Fibroblast of lung (primary cell): ENCODE results near the gene ZCCHC14.
"Not testable (repeated sequence)": the region's sequence is repeated elsewhere in the genome, so short reads cannot be mapped to it uniquely, and the experiment has no call there.

Experiments
- EZH2 ChIP-seq: IDR thresholded peaks from 2 replicates; pipeline ENCODE4 v1.5.1; 2012; ENCODE audit warnings: low read length, control low read depth, mild to moderate bottlenecking; ENCODE audit errors: missing control alignments
- TF ChIP-seq, protein P1 (sequence below), 2 donors: IDR thresholded peaks in 1 of 2; conservative IDR thresholded peaks in 1 of 2; 1 replicate in 1 of 2; 2 replicates in 1 of 2; pipeline ENCODE4 v1.5.1; 2011 to 2012; ENCODE audit warnings: low read length in 2 of 2, control low read depth in 1 of 2, inconsistent platforms in 1 of 2, low read depth in 1 of 2, mild to moderate bottlenecking in 1 of 2

DNA sequence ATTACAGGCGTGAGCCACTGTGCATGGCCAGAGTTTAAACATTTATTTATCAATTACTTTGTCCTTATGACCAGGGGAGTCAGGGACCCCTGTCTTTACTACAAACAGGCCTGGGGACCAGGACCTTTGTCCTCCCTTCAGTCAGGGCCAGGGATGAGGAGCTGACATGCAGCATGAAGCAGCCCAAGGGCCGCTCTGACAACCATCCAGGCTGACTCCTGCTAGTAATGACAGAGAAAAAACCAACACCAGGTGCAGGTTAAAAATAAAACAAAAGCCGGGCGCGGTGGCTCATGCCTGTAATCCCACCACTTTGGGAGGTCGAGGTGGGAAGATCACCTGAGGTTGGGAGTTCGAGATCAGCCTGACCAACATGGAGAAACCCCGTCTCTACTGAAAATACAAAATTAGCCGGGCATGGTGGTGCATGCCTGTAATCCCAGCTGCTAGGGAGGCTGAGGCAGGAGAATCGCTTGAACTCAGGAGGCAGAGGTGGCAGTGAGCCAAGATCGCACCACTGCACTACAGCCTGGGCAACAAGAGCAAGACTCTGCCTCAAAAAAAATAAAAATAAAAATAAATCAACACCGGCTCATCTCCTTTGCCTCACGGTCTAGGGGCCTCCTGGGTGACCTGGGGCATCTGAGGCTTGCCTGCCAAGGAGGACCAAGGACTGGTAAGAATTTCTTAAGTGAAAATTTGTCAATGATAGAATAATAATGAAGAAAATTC is 129.8 kb downstream of the ZCCHC14 start:
- TF ChIP-seq, protein P1, sequence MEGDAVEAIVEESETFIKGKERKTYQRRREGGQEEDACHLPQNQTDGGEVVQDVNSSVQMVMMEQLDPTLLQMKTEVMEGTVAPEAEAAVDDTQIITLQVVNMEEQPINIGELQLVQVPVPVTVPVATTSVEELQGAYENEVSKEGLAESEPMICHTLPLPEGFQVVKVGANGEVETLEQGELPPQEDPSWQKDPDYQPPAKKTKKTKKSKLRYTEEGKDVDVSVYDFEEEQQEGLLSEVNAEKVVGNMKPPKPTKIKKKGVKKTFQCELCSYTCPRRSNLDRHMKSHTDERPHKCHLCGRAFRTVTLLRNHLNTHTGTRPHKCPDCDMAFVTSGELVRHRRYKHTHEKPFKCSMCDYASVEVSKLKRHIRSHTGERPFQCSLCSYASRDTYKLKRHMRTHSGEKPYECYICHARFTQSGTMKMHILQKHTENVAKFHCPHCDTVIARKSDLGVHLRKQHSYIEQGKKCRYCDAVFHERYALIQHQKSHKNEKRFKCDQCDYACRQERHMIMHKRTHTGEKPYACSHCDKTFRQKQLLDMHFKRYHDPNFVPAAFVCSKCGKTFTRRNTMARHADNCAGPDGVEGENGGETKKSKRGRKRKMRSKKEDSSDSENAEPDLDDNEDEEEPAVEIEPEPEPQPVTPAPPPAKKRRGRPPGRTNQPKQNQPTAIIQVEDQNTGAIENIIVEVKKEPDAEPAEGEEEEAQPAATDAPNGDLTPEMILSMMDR (conservative IDR thresholded peaks at IDR 0.05 in 1 of 2, IDR thresholded peaks at IDR 0.05 in 1 of 2; ENCODE audit: low read depth in 1 of 2, low read length in 2 of 2) = not testable (repeated sequence)
- not testable (repeated sequence) for TF ChIP-seq EZH2
